Spinal cord (tissue), 10 donors: Measurements from ENCODE around the gene UCKL1. TPM values are rescaled to one million over a fixed set of nuclear protein-coding genes. Genes with fewer than 3 reads are reported as not detected.
A peak's percentile ranks its signal among the peaks of the same experiment; 100 is the strongest.

Source experiments
- DNase-seq, 6 donors: peaks; one replicate each; pipeline versions ENCODE4 v3.0.0 to v3.0.0-alpha.2; 2013 to 2015; ENCODE audit warnings: low spot score in 6 of 6, low read depth in 4 of 6
- H3K27ac ChIP-seq: one replicate; pipeline ENCODE4 v1.5.1; 2013; ENCODE audit warnings: low read depth, low read length, control low read depth
- H3K27me3 ChIP-seq: one replicate; pipeline ENCODE4 v1.6.1; 2013; ENCODE audit warnings: low read length; ENCODE audit not compliant: control insufficient read depth, insufficient read depth
- H3K36me3 ChIP-seq: one replicate; pipeline ENCODE4 v1.6.1; 2013; ENCODE audit warnings: low read length; ENCODE audit not compliant: control insufficient read depth, insufficient read depth
- H3K4me1 ChIP-seq: one replicate; pipeline ENCODE4 v1.6.1; 2013; ENCODE audit warnings: low read length; ENCODE audit not compliant: control insufficient read depth, insufficient read depth
- H3K4me3 ChIP-seq: one replicate; pipeline ENCODE4 v1.5.1; 2013; ENCODE audit warnings: low read depth, low read length, control low read depth
- H3K9me3 ChIP-seq: one replicate; pipeline ENCODE4 v1.6.1; 2013; ENCODE audit warnings: low read length; ENCODE audit not compliant: control insufficient read depth, insufficient read depth
- WGBS: methylation state at CpG from one replicate; pipeline ENCODE4 v1.1.5; 2013; ENCODE audit warnings: missing lambda C conversion rate; ENCODE audit not compliant: insufficient coverage; 5-methylcytosine and 5-hydroxymethylcytosine counted together
- polyA plus RNA-seq, 2 donors: library from polyadenylated mRNA; unstranded; fragments of 120-200 nt; gene quantifications; one replicate each; pipeline ENCODE4 v1.2.1, GENCODE V29; 2013; ENCODE audit not compliant: insufficient read length in 2 of 2
- total RNA-seq, 2 donors: library from RNA; depleted of rRNA in 1 of 2; stranded (reverse); fragments of 120-200 nt in 1 of 2; fragments of >200 nt in 1 of 2; gene quantifications; one replicate each; pipeline versions ENCODE4 v1.2.3 to v1.2.4, GENCODE V29; 2013 to 2014
- donor health status: healthy.

UCKL1 gene
- total and polyA plus RNA-seq, 4 donors = 14.1 to 83.7 (median 44.2) TPM

DNA sequence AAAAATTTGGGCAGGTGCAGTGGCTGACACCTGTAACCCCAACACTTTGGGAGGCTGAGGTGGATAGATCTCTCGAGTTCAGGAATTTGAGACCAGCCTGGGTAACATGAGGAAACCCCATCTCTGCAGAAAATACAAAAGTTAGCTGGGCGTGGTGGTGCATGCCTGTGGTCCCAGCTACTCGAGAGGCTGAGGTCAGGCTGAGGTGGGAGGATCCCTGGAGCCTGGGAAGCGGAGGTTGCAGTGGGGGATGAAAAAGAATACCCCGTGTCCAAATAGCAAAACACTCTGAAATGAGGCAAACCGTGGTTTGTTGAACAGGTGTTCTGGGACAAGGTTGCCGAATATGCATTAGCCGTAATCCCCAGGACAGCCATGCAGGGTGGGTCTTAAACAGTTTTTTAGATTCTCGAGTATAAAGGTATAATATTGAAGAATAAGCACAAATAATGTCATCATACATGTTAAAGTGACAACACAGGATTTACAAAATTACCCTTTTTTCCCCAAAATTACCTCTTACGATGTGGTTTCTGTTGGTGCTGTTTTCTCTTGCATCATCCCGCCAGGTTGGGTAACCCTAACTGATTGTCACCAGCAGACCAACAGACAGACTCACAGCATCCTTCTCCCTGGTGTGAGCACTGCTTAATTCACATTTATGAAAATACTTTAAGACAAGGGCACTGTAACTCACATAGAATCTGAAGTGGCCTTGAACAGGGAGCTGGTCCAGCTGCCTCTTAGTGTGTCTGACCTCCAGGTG lies 52.2 kb downstream of the UCKL1 start:
- no peak for DNase-seq
- H3K9me3 ChIP-seq = no peaks in the 10 kb centered on the region
- H3K4me3 ChIP-seq = no peak overlapping the region
- peaks cover 4% of the 10 kb centered on the region for H3K4me1 ChIP-seq
- no peaks in the 10 kb centered on the region for H3K27me3 ChIP-seq
- 89% methylated on average over 7 of the region's 11 CpGs for WGBS
- H3K36me3 ChIP-seq = peaks cover 4% of the 10 kb centered on the region
- H3K27ac ChIP-seq = no peak overlapping the region

- no peak overlapping the region for H3K4me3 ChIP-seq
- no peaks in the 10 kb centered on the region for H3K27me3 ChIP-seq
- 94% methylated on average over 2 of the region's 3 CpGs for WGBS
- peaks cover 4% of the 10 kb centered on the region for H3K36me3 ChIP-seq
- peaks cover 22% of the 10 kb centered on the region for H3K4me1 ChIP-seq
- H3K27ac ChIP-seq = no peak overlapping the region
- H3K9me3 ChIP-seq = no peaks in the 10 kb centered on the region
- DNase-seq = no peak
These were observed 55.8 kb downstream of the UCKL1 start for GRCh38 chr20:63900413-63900812.

DNA sequence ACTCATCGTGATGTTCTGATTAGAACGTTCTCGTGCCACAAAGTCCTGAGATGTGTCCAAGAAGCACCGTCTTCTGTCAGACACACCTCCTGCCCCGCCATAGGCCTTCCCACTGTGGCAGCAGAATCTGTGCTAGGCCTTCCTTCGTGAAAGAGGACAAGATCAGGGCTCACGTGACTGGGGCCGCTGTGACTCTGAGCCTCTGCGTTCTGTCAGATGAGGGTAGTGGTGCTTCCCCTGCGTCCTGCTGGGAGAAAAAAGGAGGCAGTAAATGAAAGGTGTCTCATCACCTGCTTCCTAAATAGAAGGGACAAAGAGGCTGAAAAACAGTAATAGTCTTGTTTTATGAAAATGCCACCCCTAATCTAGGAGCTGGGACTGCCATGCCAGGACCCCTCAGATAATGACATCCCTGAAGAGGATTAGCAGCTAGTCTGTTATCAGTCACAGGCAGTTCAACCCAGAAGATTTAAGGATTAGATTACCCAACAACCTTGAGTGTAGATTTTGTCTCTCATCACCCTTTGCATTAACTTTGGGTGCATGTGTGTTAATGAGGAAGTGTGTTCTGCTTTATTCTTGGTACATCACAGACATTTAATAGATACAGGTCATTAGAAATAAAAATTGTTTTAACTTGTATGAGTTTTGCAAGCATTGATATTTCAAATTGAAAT lies 57.2 kb downstream of the UCKL1 start:
- 85% methylated on average over 9 of the region's 10 CpGs for WGBS
- peaks cover 29% of the 10 kb centered on the region for H3K4me1 ChIP-seq
- no peak for DNase-seq
- no peak overlapping the region for H3K27ac ChIP-seq
- no peak overlapping the region for H3K4me3 ChIP-seq
- peaks cover 4% of the 10 kb centered on the region for H3K36me3 ChIP-seq
- no peaks in the 10 kb centered on the region for H3K9me3 ChIP-seq
- H3K27me3 ChIP-seq = no peaks in the 10 kb centered on the region

DNA sequence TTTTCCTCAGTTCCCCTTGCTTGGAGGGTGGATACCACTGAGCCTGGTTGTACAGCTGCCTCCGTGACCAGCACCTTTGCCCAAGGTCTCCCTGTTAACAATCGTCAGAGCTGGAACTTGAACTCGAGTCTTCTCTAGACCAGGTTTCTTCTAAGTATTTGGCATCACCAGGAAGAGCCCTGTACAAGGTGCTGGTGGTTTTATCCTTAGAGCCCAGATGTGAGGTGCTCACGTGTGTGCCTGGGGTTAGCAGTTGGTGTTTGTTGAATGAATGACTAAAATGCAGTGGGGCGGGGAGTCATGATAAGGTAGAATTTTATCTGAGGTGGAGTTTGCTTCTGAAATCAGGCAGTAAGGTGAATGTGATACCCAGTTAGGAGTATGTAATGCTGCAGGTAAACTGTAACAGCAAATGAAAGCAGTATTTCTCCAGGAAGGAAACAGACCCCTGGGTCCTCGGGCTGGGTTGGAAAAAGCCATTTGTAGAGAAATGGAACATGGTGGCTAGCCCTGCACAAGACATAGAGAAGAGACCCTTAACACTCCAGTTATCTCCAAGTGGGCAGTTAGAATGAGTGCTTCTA lies 58.1 kb downstream of the UCKL1 start:
- Histone ChIP-seq H3K4me1 (peaks cover 31% of the 10 kb centered on the region), H3K4me3 (no peak overlapping the region), H3K36me3 (peaks cover 4% of the 10 kb centered on the region), H3K27me3 (no peaks in the 10 kb centered on the region), H3K9me3 (no peaks in the 10 kb centered on the region), H3K27ac (no peak overlapping the region)
- no peak for DNase-seq
- WGBS = 91% methylated on average over 6 of the region's 6 CpGs

- H3K4me1 ChIP-seq = peaks cover 31% of the 10 kb centered on the region
- H3K36me3 ChIP-seq = peaks cover 7% of the 10 kb centered on the region
- WGBS = 10% methylated on average over 10 of the region's 18 CpGs
- H3K27ac ChIP-seq = peak overlapping the region; percentile 61
- no peaks in the 10 kb centered on the region for H3K9me3 ChIP-seq
- peak overlapping the region; percentile 45 for H3K4me3 ChIP-seq
- no peaks in the 10 kb centered on the region for H3K27me3 ChIP-seq
- DNase-seq = peak in 2 of 6 donors; percentile 36 to 60
These were observed 59.7 kb downstream of the UCKL1 start for GRCh38 chr20:63896264-63897105.

GRCh38 chr20:63895952-63896263 lies 60.3 kb downstream of the UCKL1 start:
- no peaks in the 10 kb centered on the region for H3K9me3 ChIP-seq
- H3K4me1 ChIP-seq = peaks cover 27% of the 10 kb centered on the region
- 0% methylated on average over 3 of the region's 5 CpGs for WGBS
- peak overlapping the region; percentile 61 for H3K27ac ChIP-seq
- no peak for DNase-seq
- H3K36me3 ChIP-seq = peaks cover 9% of the 10 kb centered on the region
- H3K27me3 ChIP-seq = no peaks in the 10 kb centered on the region
- H3K4me3 ChIP-seq = peak overlapping the region; percentile 45

- Histone ChIP-seq H3K27ac (peak overlapping the region; percentile 61), H3K36me3 (peaks cover 13% of the 10 kb centered on the region), H3K27me3 (no peaks in the 10 kb centered on the region), H3K9me3 (no peaks in the 10 kb centered on the region), H3K4me1 (peaks cover 27% of the 10 kb centered on the region), H3K4me3 (peak overlapping the region; percentile 45)
- WGBS = under 1% methylated on average over 81 of the region's 87 CpGs
- DNase-seq = peak in 1 of 6 donors; percentile 6
These were observed 60.8 kb downstream of the UCKL1 start for GRCh38 chr20:63895202-63895951.

DNA sequence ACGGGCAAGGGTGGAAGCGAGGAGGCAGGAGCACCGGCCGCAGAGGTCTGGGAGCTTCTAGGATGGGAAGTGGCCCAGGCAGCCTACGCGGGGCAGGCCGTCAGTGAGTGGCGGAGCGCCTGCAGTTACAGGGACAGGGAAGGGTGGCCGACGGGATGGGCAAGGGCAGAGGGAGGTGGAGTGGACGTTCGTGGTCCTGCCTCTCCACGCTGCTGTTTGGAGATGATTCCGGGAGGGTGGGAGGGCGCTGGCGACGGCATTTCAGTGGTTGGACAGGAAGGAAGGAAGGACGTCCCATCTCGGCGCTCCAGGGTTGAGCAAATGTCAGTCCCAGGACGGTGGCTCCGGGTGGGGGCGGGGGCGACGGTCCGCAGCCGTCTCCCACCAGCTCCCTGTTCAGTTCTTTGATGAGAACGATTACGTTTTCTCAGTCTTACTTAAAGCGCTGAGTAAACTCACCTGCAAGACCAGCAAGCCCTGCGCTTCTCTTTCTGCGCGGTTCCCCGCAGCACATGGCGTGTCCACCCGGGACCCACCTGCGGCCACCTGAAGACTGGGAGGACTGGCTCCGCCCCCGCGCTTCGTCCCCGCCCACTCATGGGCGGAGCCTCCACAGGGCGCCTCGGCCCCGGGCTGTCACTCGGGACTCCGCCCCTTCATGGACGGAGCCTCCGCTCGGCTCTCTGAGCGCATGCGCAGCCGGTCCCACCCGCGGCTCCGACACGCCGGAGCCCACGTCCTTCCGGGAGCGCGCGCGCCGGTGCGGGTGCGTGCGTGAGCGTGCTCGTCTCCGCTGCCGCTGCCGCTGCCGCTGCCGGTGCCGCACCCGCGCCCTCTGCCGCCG lies 61.6 kb downstream of the UCKL1 start, which contains the start of gene DNAJC5:
TSS of gene DNAJC5 (plus strand) at position 769 of the 844 bp plus-strand sequence. CDS start 33,220 bp downstream, outside the sequence.
- Histone ChIP-seq H3K27me3 (no peaks in the 10 kb centered on the region), H3K36me3 (peaks cover 19% of the 10 kb centered on the region), H3K4me1 (peaks cover 27% of the 10 kb centered on the region), H3K9me3 (no peaks in the 10 kb centered on the region), H3K27ac (peak within 1 kb of the TSS; percentile 61), H3K4me3 (peak within 1 kb of the TSS; percentile 68)
- WGBS = under 1% methylated on average over 82 of the region's 82 CpGs
- peak; percentile 80 to 99 (median 94) for DNase-seq
